Ishikawa (cell line): ENCODE data around the gene NKX3-2.

Experiments used
- CEBPB ChIP-seq: IDR thresholded peaks from 2 replicates; pipeline ENCODE4 v1.6.1; 2012
- CREB1 ChIP-seq: IDR thresholded peaks from 2 replicates; pipeline ENCODE4 v1.6.1; 2012; ENCODE audit warnings: low read depth
- EGR1 ChIP-seq: IDR thresholded peaks from 2 replicates; pipeline ENCODE4 v1.6.1; 2012
- EP300 ChIP-seq: IDR thresholded peaks from 2 replicates; pipeline ENCODE4 v1.6.1; 2012; ENCODE audit warnings: borderline replicate concordance
- NFIC ChIP-seq: IDR thresholded peaks from 2 replicates; pipeline ENCODE4 v1.6.1; 2012
- RAD21 ChIP-seq: IDR thresholded peaks from 2 replicates; pipeline ENCODE4 v1.6.1; 2012; ENCODE audit warnings: low read depth
- REST ChIP-seq: IDR thresholded peaks from 2 replicates; pipeline ENCODE4 v1.6.1; 2012; ENCODE audit warnings: low read depth, mild to moderate bottlenecking
- TAF1 ChIP-seq: IDR thresholded peaks from 2 replicates; pipeline ENCODE4 v1.6.1; 2012; ENCODE audit warnings: low read depth, mild to moderate bottlenecking
- TCF12 ChIP-seq: IDR thresholded peaks from 2 replicates; pipeline ENCODE4 v1.6.1; 2012; ENCODE audit warnings: low read depth
- USF1 ChIP-seq: IDR thresholded peaks from 2 replicates; pipeline ENCODE4 v1.6.1; 2012
- YY1 ChIP-seq: IDR thresholded peaks from 2 replicates; pipeline ENCODE4 v1.6.1; 2012; ENCODE audit warnings: low read depth
- ZBTB7A ChIP-seq: IDR thresholded peaks from 2 replicates; pipeline ENCODE4 v1.6.1; 2012; ENCODE audit warnings: low read depth
- TF ChIP-seq, protein P1 (sequence below): IDR thresholded peaks from 2 replicates; pipeline ENCODE4 v1.6.1; 2012

GRCh38 chr4:13522282-13523104, 21.8 kb downstream of the NKX3-2 start:
- TF ChIP-seq RAD21: no peak
- no peak for TF ChIP-seq YY1
- TF ChIP-seq, protein P1, sequence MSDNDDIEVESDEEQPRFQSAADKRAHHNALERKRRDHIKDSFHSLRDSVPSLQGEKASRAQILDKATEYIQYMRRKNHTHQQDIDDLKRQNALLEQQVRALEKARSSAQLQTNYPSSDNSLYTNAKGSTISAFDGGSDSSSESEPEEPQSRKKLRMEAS: no peak
- TF ChIP-seq CEBPB: no peak
- no peak for TF ChIP-seq REST
- no peak for TF ChIP-seq TCF12
- TF ChIP-seq EP300: no peak
- TF ChIP-seq CREB1: no peak
- no peak for TF ChIP-seq USF1
- TF ChIP-seq TAF1: no peak
- no peak for TF ChIP-seq EGR1
- no peak for TF ChIP-seq NFIC
- no peak for TF ChIP-seq ZBTB7A
